ENCODE measurements around the gene NFKBIE.

Gene NFKBIE

DNA sequence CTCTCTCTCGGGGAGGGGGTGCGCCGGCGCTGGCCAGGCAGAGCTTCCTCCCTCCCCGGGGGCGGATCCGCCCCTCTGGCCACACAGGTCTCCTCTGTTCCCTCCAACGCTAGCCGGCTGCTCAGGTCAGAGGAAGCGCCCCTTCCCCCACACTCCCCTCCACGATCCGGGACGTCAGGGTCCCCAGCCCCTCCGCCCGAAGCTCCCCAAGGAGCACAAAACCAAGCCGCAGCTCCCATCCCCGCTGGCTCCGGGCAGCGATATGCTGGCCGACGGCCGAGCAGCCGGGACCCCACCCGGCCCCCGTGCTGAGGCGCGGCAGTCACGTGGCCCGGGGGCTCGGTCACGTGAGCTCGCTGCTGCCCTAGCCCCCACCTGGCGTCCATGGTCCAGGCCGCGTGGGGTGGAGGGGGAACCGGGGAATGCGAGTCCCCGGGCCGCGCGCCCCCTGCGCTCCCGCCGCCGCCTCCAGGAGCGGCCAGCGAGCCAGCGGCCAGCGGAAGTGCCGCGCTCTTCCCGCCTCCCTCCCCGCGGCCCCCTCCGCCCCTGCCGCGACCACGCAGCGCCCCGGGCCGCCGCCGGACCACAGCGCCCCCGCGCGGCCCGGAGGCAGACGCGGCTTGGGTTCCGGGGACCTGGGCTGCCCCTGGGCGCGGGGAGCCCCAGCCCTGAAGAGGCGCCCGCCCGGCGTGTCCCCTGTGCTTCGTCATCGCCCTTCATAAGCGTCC lies 8.2 kb downstream of the NFKBIE start, which contains the start of gene SLC35B2:
Gene SLC35B2, minus strand, starts transcription at position 504 of the 728 bp plus-strand sequence. Its CDS starts 118 bp downstream, at position 386.
- DNase-seq = peak; percentile 59

DNA sequence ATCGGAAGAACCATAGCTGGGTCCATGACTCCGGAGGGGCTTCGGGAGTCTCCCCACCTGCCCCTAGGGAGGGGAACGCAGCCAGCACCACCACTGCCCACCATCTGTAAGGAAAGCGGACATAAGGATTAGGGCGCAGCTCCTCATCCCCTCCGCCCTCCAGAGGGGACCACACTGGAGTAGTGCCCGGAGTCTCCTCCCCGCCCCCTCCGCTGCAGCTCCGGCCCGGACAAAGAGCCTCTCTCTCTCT lies 8.7 kb downstream of the NFKBIE start:
- no peak for DNase-seq

DNA sequence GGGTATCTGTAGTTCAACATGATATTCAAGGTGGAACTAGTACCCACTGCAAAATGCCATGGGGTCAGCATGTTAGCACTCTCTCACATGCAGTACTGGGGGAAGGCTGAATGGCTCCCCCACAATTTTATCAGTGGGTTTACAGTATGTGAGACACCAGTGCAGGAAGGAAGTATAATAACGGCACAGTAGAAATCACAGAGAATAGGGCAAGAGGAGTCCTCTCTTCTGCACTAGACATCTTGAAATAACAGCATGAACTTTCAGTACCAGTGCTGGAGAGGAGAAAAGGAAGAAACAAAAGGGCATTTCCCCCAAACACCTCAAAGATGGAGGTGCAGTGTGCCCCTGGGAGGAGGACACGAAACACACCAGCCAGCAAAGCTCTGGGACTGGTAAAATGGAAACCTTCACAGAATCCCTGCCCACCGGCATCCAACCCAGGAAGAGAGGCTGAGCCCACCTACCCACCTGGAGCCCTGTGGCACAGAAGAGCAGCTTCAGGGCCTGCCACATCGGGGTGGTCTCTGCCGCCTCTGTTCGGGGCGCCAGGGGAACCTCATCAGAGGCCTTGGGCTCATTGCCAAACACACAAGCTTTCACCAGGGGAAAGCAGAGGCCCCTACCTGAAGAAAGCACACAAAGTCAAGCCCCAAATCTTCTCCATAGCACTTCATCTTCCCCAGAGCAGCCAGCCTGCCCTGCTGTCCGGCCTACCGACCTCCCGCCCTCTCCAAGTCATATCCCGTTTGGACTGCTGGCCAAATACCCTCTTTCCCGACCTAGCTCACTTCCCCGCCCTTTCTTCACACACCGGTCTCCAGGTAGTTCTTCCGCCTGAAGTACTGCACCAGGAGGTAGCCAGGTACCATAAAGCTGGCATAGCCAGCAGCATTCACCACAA lies 9.2 kb downstream of the NFKBIE start:
- no peak for DNase-seq

DNA sequence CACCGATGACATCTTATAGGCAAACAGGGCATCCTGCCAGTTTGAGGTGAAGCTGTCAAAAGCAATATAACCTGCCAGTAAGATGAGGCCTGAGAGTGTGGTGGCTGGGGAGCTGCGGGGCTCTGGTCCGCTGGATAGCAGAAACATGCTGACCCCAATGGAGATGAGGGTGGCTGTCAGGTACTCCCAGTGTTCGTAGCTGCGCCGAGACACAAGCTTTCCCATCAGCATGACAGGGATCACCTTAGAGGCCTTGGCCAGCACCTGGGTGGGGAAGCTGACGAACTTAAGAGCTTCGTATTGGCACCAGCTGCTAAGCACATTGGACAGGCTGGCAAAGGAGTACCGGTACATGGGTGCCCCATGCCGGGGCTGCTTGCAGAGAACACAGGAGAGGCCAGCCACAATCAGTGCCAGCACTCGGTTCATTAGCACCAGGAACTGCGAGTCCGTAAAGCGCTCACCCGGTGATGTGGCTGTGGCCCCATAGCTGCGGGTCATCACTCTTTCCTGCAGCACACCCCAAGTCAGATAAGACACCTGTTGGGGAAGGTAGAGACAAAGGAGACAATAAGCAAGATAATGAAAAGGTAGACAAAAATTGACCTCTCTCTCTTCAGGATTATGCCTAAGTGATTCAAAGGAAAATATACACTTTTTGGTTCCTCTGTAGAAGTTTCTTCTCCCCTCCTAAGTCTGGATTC lies 10.1 kb downstream of the NFKBIE start:
- no peak for DNase-seq

- no peak for DNase-seq
Measured at GRCh38 chr6:44254191-44255104, 10.9 kb downstream of the NFKBIE start.

- DNase-seq = no peak
Measured at GRCh38 chr6:44253307-44254101, 11.8 kb downstream of the NFKBIE start.

- no peak for DNase-seq
Measured at GRCh38 chr6:44251576-44252524, 13.5 kb downstream of the NFKBIE start.

GRCh38 chr6:44250718-44251123 lies 14.6 kb downstream of the NFKBIE start:
- DNase-seq = no peak

GRCh38 chr6:44250067-44250717 lies 15.2 kb downstream of the NFKBIE start:
- no peak for DNase-seq

DNA sequence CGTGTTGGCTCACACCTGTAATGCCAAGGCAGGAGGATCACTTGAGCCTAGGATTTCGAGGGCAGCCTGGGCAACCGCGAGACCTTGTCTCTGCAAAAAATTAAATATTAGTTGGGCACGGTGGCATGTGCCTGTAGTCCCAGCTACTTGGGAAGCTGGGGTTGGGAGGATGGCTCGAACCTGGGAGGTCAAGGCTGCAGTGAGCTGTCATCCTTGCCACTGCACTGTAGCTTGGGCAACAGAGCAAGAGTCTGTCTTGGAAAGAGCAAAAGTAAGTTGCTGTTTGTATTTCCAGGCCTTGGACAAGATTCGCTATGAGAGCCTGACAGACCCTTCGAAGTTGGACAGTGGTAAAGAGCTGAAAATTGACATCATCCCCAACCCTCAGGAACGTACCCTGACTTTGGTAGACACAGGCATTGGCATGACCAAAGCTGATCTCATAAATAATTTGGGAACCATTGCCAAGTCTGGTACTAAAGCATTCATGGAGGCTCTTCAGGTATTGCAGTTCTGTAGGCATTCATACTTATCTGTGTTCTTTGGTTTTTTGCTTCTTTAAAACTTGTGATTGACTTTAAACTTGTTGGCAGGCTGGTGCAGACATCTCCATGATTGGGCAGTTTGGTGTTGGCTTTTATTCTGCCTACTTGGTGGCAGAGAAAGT lies 16.1 kb downstream of the NFKBIE start:
- DNase-seq = no peak

DNA sequence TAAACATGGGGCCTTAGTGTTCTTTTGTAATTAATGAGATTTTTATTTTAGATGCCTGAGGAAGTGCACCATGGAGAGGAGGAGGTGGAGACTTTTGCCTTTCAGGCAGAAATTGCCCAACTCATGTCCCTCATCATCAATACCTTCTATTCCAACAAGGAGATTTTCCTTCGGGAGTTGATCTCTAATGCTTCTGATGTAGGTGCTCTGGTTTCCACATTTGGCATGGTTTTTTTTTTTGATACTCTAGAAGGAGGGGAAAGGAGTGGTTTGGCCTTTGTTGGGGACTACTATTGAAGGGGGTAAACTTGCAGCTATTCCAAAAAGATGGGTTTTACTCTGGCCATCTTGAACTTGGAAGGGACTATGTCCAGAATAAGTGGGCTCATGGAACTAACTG lies 16.8 kb downstream of the NFKBIE start:
- DNase-seq = no peak

- no peak for DNase-seq
Measured at GRCh38 chr6:44247338-44248302, 17.7 kb downstream of the NFKBIE start.

DNA sequence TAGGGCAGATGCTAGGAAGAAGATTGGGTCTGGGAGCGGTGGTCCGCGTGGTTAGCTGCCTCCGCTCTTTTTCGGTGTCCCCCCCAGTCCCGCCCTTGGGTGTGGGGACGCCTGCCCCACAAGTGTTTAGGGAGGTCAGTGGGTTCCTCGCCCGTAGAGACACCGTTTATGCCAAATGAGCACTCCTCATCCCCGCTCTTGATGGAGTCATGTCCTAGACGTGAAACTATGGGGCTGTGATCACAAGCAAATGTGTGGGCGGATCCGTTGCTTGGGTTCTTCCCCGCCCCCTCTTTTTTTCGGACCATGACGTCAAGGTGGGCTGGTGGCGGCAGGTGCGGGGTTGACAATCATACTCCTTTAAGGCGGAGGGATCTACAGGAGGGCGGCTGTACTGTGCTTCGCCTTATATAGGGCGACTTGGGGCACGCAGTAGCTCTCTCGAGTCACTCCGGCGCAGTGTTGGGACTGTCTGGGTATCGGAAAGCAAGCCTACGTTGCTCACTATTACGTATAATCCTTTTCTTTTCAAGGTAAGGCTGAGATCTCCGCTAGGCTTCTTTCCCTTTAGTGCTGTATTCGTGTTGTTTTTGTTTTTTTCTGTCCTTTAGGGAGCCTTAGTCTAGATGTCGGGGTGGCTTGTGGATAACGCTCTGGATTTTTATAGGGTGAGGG lies 18.6 kb downstream of the NFKBIE start, which contains the start of gene HSP90AB1:
Gene HSP90AB1, plus strand, starts transcription at position 439 of the 675 bp plus-strand sequence. CDS start 1,529 bp downstream, outside the sequence.
- peak; percentile 77 for DNase-seq

DNA sequence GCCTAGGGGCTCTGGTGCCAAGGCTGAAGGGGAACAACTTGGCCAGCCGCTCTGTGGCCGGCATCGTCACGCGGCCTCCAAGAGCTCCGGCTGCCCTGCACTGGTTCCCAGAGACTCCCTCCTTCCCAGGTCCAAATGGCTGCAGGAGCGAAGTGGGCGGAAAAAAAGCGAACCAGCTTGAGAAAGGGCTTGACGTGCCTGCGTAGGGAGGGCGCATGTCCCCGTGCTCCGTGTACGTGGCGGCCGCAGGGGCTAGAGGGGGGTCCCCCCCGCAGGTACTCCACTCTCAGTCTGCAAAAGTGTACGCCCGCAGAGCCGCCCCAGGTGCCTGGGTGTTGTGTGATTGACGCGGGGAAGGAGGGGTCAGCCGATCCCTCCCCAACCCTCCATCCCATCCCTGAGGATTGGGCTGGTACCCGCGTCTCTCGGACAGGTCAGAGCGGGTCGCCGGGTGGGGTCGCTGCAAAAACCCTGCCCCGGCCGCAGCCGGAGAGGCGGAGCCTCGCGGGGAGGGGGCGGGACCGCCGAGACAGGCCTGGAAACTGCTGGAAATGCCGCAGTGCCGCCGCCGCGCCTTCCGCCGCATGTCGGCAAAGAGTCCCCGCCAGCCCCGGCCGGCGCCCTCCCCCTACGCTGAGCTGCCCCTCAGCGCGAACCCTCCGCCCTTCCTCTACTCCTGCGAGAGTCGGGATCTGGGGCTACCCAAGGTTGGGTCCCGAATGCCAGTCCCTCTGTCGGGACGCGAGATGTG lies 19.3 kb downstream of the NFKBIE start:
- peak; percentile 29 for DNase-seq

DNA sequence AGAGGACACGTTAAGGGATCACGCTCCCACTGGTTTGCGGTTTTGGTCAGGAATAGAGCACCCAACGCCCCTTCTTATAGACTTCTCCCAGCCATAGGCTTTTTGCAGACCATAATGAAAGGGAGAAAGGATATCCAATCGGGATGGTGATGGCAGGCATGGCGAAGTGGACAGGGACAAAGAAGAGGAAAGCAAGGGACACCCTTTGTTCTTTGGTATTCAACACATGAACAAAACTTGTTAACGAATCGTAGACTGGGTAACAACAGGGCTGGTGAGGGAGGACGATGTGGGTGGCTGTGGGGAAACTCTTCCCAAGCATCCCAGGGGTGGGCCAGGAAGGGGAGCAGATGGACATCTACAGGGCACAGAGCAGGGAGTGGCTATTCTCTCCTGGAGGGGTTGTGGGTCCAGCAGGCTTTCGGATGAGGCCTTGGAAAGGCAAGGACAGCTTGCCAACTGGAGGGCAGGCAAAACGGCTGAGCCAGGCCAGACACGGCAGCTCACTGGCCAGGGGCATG lies 19.9 kb downstream of the NFKBIE start:
- no peak for DNase-seq

- DNase-seq = no peak
Measured at GRCh38 chr6:44243345-44243744, 22.0 kb downstream of the NFKBIE start.
